Suppressor macrophage treated with lipopolysaccharide for 1 hour (primary cell): Measurements from ENCODE around the gene BFSP1.
A peak's percentile ranks its signal among the peaks of the same experiment; 100 is the strongest.

Experiments used
- DNase-seq, 3 donors: peaks; one replicate each; pipeline ENCODE4 v3.0.0-alpha.2; 2020 to 2022

Gene BFSP1

GRCh38 chr20:17556837-17557674 lies 25.9 kb upstream of the BFSP1 start:
- no peak for DNase-seq

GRCh38 chr20:17555106-17555505 lies 23.9 kb upstream of the BFSP1 start:
- DNase-seq: no peak

- no peak for DNase-seq
Observed at GRCh38 chr20:17549131-17549530, 18.0 kb upstream of the BFSP1 start.

GRCh38 chr20:17545127-17545526 lies 13.9 kb upstream of the BFSP1 start:
- DNase-seq: no peak

- no peak for DNase-seq
Observed at GRCh38 chr20:17543531-17544131, 12.5 kb upstream of the BFSP1 start.

- DNase-seq: no peak
Observed at GRCh38 chr20:17542993-17543412, 11.8 kb upstream of the BFSP1 start.

GRCh38 chr20:17542481-17542880 lies 11.3 kb upstream of the BFSP1 start:
- no peak for DNase-seq

- DNase-seq: no peak
Observed at GRCh38 chr20:17541996-17542395, 10.8 kb upstream of the BFSP1 start.

GRCh38 chr20:17541596-17541995 lies 10.4 kb upstream of the BFSP1 start:
- no peak for DNase-seq

- peak; percentile 28 to 48 (median 32) for DNase-seq
Observed at GRCh38 chr20:17538517-17539170, 7.5 kb upstream of the BFSP1 start.

GRCh38 chr20:17537959-17538358 lies 6.8 kb upstream of the BFSP1 start:
- no peak for DNase-seq

- peak; percentile 77 to 81 (median 78) for DNase-seq
Observed at GRCh38 chr20:17536944-17537444, 5.8 kb upstream of the BFSP1 start.

- DNase-seq: no peak
Observed at GRCh38 chr20:17534077-17534476, 2.9 kb upstream of the BFSP1 start.

GRCh38 chr20:17533396-17533795 lies 2.2 kb upstream of the BFSP1 start:
- DNase-seq: peak; percentile 65 to 71 (median 69)

GRCh38 chr20:17531665-17532025 lies 466 bp upstream of the BFSP1 start:
- DNase-seq: no peak

- DNase-seq: no peak
Observed at GRCh38 chr20:17530153-17530552, 1.0 kb downstream of the BFSP1 start.

GRCh38 chr20:17529586-17529985 lies 1.6 kb downstream of the BFSP1 start:
- no peak for DNase-seq

GRCh38 chr20:17525650-17526049 lies 5.5 kb downstream of the BFSP1 start:
- no peak for DNase-seq

GRCh38 chr20:17525132-17525531 lies 6.0 kb downstream of the BFSP1 start:
- no peak for DNase-seq

GRCh38 chr20:17524560-17524959 lies 6.6 kb downstream of the BFSP1 start:
- DNase-seq: no peak

- DNase-seq: no peak
Observed at GRCh38 chr20:17523326-17523725, 7.9 kb downstream of the BFSP1 start.

GRCh38 chr20:17522528-17522927 lies 8.7 kb downstream of the BFSP1 start:
- no peak for DNase-seq

GRCh38 chr20:17520583-17520982 lies 10.6 kb downstream of the BFSP1 start:
- no peak for DNase-seq
